GM19455 (cell line): Measurements from ENCODE around the gene GRIA1.

Source experiments
- ATAC-seq: cut with Tn5 transposase; IDR thresholded peaks from one replicate; pipeline ENCODE4 v1.9.1; 2021; ENCODE audit not compliant: unreplicated experiment

The GRIA1 gene

GRCh38 chr5:153490118-153491037, at the start of gene GRIA1:
Gene GRIA1, plus strand, starts transcription at chr5:153490670.
- no peak for ATAC-seq

GRCh38 chr5:153445875-153446579, 44.4 kb upstream of the GRIA1 start:
- ATAC-seq = no peak

GRCh38 chr5:153447534-153447933, 42.9 kb upstream of the GRIA1 start:
- no peak for ATAC-seq

GRCh38 chr5:153456354-153456753, 34.1 kb upstream of the GRIA1 start:
- no peak for ATAC-seq

- ATAC-seq = no peak
These were observed 33.5 kb upstream of the GRIA1 start for GRCh38 chr5:153456993-153457392.

- no peak for ATAC-seq
These were observed 32.2 kb upstream of the GRIA1 start for GRCh38 chr5:153458268-153458667.

- no peak for ATAC-seq
These were observed 31.3 kb upstream of the GRIA1 start for GRCh38 chr5:153459051-153459743.

- ATAC-seq = no peak
These were observed 30.0 kb upstream of the GRIA1 start for GRCh38 chr5:153460421-153460820.

GRCh38 chr5:153461341-153461740, 29.1 kb upstream of the GRIA1 start:
- ATAC-seq = no peak

GRCh38 chr5:153463806-153464205, 26.7 kb upstream of the GRIA1 start:
- no peak for ATAC-seq

GRCh38 chr5:153467546-153467945, 22.9 kb upstream of the GRIA1 start:
- no peak for ATAC-seq

- no peak for ATAC-seq
These were observed 21.0 kb upstream of the GRIA1 start for GRCh38 chr5:153469423-153469822.

- no peak for ATAC-seq
These were observed 19.7 kb upstream of the GRIA1 start for GRCh38 chr5:153470736-153471135.

- ATAC-seq = no peak
These were observed 13.7 kb upstream of the GRIA1 start for GRCh38 chr5:153476767-153477166.

- peak; percentile 58 for ATAC-seq
These were observed 10.1 kb upstream of the GRIA1 start for GRCh38 chr5:153480401-153480800.

GRCh38 chr5:153483482-153483881, 7.0 kb upstream of the GRIA1 start:
- ATAC-seq = no peak

- no peak for ATAC-seq
These were observed 4.8 kb upstream of the GRIA1 start for GRCh38 chr5:153485641-153486040.

- no peak for ATAC-seq
These were observed 3.7 kb upstream of the GRIA1 start for GRCh38 chr5:153486771-153487170.

GRCh38 chr5:153489611-153490010, 859 bp upstream of the GRIA1 start:
- ATAC-seq = no peak

GRCh38 chr5:153491038-153491744, 721 bp downstream of the GRIA1 start:
- ATAC-seq = no peak

- no peak for ATAC-seq
These were observed 1.4 kb downstream of the GRIA1 start for GRCh38 chr5:153491856-153492255.
